ENCODE data around the gene BMP2.

BMP2 gene

DNA sequence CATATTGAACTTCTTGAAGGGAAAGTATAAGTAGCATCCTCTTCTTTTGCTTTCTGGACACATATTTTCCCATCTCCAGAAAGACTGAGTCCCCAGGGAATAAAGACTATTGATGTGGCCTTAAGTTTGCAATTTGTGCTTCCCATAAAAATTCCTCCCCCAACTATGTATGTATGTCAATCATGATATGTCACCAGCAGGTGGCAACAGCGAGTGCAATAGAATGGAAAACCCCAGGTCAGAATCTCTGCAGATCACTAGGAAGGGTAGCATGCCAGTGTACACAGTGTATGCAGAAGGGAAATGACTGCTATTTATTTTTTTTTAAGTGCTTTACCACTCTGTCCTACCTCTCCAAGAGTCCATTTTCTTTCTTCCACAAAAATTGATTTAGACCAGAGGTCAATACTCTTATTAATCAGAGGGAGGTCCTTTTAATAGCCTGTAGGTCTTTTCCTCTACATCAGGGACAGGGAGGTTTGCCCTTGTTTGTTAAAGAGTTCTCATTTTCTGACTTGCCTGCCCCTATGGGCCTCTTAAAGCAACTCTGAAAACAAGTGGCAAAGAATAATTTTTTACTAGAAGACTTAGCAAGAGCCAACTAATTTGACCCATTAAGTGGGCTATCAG, 61.4 kb downstream of the BMP2 start:
- in situ Hi-C loops (cut with MboI; ENCODE audit: low sequenced_read_pairs) = no loop called here

DNA sequence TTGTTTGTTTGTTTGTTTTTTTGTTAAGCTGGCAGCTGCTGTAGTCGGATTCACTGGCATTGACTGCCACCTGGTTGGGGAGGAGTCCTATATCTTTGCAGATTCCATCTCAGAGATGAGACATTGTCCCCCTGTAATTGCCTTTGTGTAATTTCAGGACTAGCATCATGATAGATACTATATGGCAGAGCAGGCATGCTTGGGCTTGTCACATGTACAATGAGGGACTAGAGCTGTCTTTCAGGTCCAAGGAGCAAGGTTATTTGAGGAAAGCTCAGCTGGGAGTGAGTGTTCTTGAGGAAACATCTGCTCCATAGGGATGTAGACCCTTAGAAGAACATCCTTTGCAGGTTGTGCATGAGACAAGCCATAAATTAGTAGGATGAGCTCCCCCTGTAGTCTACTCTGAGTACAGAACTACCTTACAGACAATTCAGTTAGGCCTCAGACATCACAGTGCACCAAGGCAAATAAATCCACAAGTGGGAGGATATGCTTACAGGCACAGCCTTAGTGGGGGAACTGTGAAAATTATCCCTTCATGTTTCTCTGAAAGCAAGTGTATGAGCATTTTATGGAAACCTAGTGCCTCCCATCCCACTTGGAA, 62.1 kb downstream of the BMP2 start:
- in situ Hi-C loops (cut with MboI; ENCODE audit: low sequenced_read_pairs) = no loop called here

Measured in HL-60/S4 (cell line).